ENCODE data around the gene SIRT7.

The SIRT7 gene

GRCh38 chr17:81885869-81886548 lies 32.0 kb downstream of the SIRT7 start:
- no peak for DNase-seq (ENCODE audit: low spot score)

- no peak for DNase-seq (ENCODE audit: low spot score)
These were observed 32.5 kb downstream of the SIRT7 start for GRCh38 chr17:81885454-81885853.

GRCh38 chr17:81884968-81885367 lies 33.0 kb downstream of the SIRT7 start:
- DNase-seq (ENCODE audit: low spot score): no peak

- no peak for DNase-seq (ENCODE audit: low spot score)
These were observed 33.5 kb downstream of the SIRT7 start for GRCh38 chr17:81884520-81884919.

- no peak for DNase-seq (ENCODE audit: low spot score)
These were observed 38.9 kb downstream of the SIRT7 start for GRCh38 chr17:81879121-81879520.

- DNase-seq (ENCODE audit: low spot score): no peak
These were observed 39.7 kb downstream of the SIRT7 start for GRCh38 chr17:81878294-81878693.

GRCh38 chr17:81877569-81877968 lies 40.4 kb downstream of the SIRT7 start:
- DNase-seq (ENCODE audit: low spot score): no peak

GRCh38 chr17:81871387-81872230 lies 46.4 kb downstream of the SIRT7 start:
- DNase-seq (ENCODE audit: low spot score): peak; percentile 74

- DNase-seq (ENCODE audit: low spot score): no peak
These were observed 47.0 kb downstream of the SIRT7 start, which contains the start of gene ARHGDIA for GRCh38 chr17:81870981-81871386. Gene ARHGDIA (minus strand): TSS chr17:81871337. CDS start chr17:81869930, 1,407 bp downstream.

- no peak for DNase-seq (ENCODE audit: low spot score)
These were observed 47.6 kb downstream of the SIRT7 start for GRCh38 chr17:81870131-81870980.

GRCh38 chr17:81869221-81870130 lies 48.5 kb downstream of the SIRT7 start:
- DNase-seq (ENCODE audit: low spot score): no peak

GRCh38 chr17:81868674-81869220 lies 49.2 kb downstream of the SIRT7 start:
- DNase-seq (ENCODE audit: low spot score): no peak

GRCh38 chr17:81867991-81868673 lies 49.8 kb downstream of the SIRT7 start:
- no peak for DNase-seq (ENCODE audit: low spot score)

GRCh38 chr17:81867170-81867990 lies 50.6 kb downstream of the SIRT7 start:
- DNase-seq (ENCODE audit: low spot score): no peak

- DNase-seq (ENCODE audit: low spot score): no peak
These were observed 51.4 kb downstream of the SIRT7 start for GRCh38 chr17:81866440-81867169.

GRCh38 chr17:81865733-81866439 lies 52.1 kb downstream of the SIRT7 start:
- no peak for DNase-seq (ENCODE audit: low spot score)

GRCh38 chr17:81865358-81865732 lies 52.6 kb downstream of the SIRT7 start:
- DNase-seq (ENCODE audit: low spot score): no peak
